ENCODE data around the gene SPIRE2. TPM values are rescaled to one million over a fixed set of nuclear protein-coding genes. Genes with fewer than 3 reads are reported as not detected.
A peak's percentile ranks its signal among the peaks of the same experiment; 100 is the strongest.
"Not testable (repeated sequence)": the region's sequence is repeated elsewhere in the genome, so short reads cannot be mapped to it uniquely, and the experiment has no call there.

The SPIRE2 gene
- total RNA-seq, 3 donors from 2014 or later (not counting 1 experiment from before 2014, with no cell fraction given), result 4.5 to 8.7 (median 6.5) TPM

- H3K27me3 ChIP-seq (ENCODE audit: control insufficient read depth, insufficient read depth, low read length), result peaks cover 2% of the 10 kb centered on the region
- 92% methylated on average over 19 of the region's 19 CpGs for WGBS (ENCODE audit: insufficient coverage)
- no peaks in the 10 kb centered on the region for H3K36me3 Mint-ChIP-seq
- H3K4me1 Mint-ChIP-seq, result peaks cover 26 to 32% of the 10 kb centered on the region in 2 donors
- H3K27me3 Mint-ChIP-seq (ENCODE audit: low read depth in 2 of 2), result no peaks in the 10 kb centered on the region
- H3K4me3 Mint-ChIP-seq, result peak overlapping the region; percentile 76
- ATAC-seq (no peak), DNase-seq (no peak)
- intact Hi-C loops (cut with micrococcal nuclease), result no loop called here
- H3K9me3 Mint-ChIP-seq, result no peaks in the 10 kb centered on the region
- TF ChIP-seq CTCF (IDR thresholded peaks at IDR 0.05), result no peak
- H3K27ac Mint-ChIP-seq, result peak overlapping the region; percentile 90
- no peaks in the 10 kb centered on the region for H3K36me3 ChIP-seq (ENCODE audit: control insufficient read depth, insufficient read depth, low read length)
- peaks cover 22% of the 10 kb centered on the region for H3K4me1 ChIP-seq (ENCODE audit: control insufficient read depth, insufficient read depth, low read length)
- no peaks in the 10 kb centered on the region for H3K9me3 ChIP-seq (ENCODE audit: control insufficient read depth, insufficient read depth, low read length)
- H3K4me3 ChIP-seq (ENCODE audit: low read length), result no peak overlapping the region
- peak overlapping the region; percentile 31 for H3K27ac ChIP-seq (ENCODE audit: low read length)
Observed at GRCh38 chr16:89822188-89823086, 5.8 kb upstream of the SPIRE2 start.

DNA sequence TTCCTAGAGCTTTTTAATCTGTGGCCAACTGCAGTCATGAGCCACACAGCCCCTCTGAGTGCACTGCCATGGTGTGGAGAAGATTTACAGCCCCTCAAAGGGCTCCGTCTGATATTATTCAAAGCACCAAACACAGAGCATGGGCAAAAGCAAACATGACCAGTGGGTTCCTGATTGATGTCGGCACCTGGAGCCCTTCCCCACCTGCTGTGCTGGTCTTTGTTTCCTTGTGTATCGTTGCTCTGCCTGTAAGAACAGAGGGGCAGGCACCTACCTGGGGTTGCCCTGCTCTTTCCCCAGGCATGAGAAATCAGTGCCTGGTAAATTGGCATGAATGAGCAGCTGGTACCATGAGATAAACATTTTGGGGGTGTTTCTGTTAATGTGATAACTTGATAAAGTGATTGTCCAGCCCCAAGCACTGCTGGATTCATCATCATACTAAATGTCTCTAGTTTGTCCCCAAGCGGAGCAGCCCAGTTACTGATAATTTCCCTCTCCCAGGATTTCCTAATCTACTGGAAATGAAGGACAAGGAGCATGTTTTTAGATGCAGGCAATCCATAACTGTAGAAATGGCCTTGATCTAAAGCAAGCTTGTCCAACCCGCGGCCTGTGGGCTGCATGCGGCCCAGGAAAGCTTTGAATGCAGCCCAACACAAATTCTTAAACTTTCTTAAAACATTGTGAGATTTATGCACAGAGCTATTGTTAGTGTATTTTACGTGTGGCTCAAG is 5.0 kb upstream of the SPIRE2 start:
- Mint-ChIP-seq H3K27me3 (ENCODE audit: low read depth in 2 of 2) (no peaks in the 10 kb centered on the region), H3K9me3 (no peaks in the 10 kb centered on the region), H3K27ac (no peak overlapping the region), H3K36me3 (no peaks in the 10 kb centered on the region), H3K4me1 (peaks cover 18 to 24% of the 10 kb centered on the region in 2 donors), H3K4me3 (no peak overlapping the region)
- no peak for DNase-seq
- Histone ChIP-seq H3K4me1 (ENCODE audit: control insufficient read depth, insufficient read depth, low read length) (peaks cover 23% of the 10 kb centered on the region), H3K9me3 (ENCODE audit: control insufficient read depth, insufficient read depth, low read length) (no peaks in the 10 kb centered on the region), H3K36me3 (ENCODE audit: control insufficient read depth, insufficient read depth, low read length) (no peaks in the 10 kb centered on the region), H3K27me3 (ENCODE audit: control insufficient read depth, insufficient read depth, low read length) (peaks cover 3% of the 10 kb centered on the region), H3K27ac (ENCODE audit: low read length) (no peak overlapping the region), H3K4me3 (ENCODE audit: low read length) (no peak overlapping the region)
- TF ChIP-seq CTCF (IDR thresholded peaks at IDR 0.05), result no peak
- no peak for ATAC-seq
- intact Hi-C loops (cut with micrococcal nuclease), result no loop called here
- WGBS (ENCODE audit: insufficient coverage), result 93% methylated on average over 8 of the region's 8 CpGs

DNA sequence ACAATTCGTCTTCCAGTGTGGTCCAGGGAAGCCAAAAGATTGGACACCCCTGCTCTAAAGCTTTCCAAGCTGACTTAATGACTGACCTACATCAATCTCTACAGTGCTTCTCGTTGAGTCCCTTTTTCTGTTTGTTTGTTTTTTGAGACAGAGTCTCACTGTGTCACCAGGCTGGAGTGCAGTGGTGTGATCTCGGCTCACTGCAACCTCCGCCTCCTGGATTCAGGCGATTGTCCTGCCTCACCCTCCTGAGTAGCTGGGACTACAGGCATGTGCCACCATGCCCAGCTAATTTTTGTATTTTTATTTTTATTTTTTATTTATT is 4.5 kb upstream of the SPIRE2 start:
- peaks cover 18 to 24% of the 10 kb centered on the region in 2 donors for H3K4me1 Mint-ChIP-seq
- H3K27me3 ChIP-seq (ENCODE audit: control insufficient read depth, insufficient read depth, low read length); H3K9me3 ChIP-seq (ENCODE audit: control insufficient read depth, insufficient read depth, low read length); H3K9me3 Mint-ChIP-seq; ATAC-seq; H3K27ac Mint-ChIP-seq; H3K36me3 Mint-ChIP-seq; H3K4me3 Mint-ChIP-seq; DNase-seq; H3K36me3 ChIP-seq (ENCODE audit: control insufficient read depth, insufficient read depth, low read length); H3K4me3 ChIP-seq (ENCODE audit: low read length); H3K27ac ChIP-seq (ENCODE audit: low read length); H3K27me3 Mint-ChIP-seq (ENCODE audit: low read depth in 2 of 2); intact Hi-C loops (cut with micrococcal nuclease): not testable (repeated sequence)
- WGBS (ENCODE audit: insufficient coverage), result 93% methylated on average over 5 of the region's 5 CpGs
- peaks cover 25% of the 10 kb centered on the region for H3K4me1 ChIP-seq (ENCODE audit: control insufficient read depth, insufficient read depth, low read length)
